ENCODE measurements around the gene MYRFL. TPM values are rescaled to one million over a fixed set of nuclear protein-coding genes. Genes with fewer than 3 reads are reported as not detected.

The MYRFL gene
- total and polyA plus RNA-seq, 2 of the 8 experiments (the other 6 are each of a cell fraction or from before 2014, with no cell fraction given) = 1.1 to 2.0 TPM

DNA sequence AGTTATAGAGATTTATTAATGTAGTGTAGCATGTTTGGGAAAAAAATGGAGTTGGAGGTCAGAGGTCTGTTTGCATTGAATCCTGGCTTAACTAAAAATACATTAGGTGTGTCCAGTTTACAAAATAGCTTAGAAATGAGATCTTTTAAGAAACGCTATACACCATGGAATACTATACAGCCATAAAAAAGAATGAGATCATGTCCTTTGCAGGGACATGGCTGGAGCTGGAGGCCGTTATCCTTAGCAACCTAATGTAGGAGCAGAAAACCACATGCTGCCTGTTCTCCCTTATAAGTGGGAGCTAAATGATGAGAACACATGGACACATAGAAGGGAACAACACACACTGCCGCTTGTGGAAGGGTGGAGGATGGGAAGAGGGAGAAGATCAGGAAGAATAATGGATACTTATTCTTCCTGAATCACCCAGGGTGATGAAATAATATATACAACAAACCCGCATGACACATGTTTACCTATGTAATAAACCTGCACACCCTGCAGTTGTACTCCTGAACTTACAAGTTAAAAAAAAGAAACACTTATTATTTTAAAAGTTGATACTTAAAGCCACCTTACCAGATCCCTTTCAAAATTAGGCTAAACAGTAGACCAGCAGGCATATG, 14.0 kb upstream of the MYRFL start (continued):
- TF ChIP-seq, protein P1, sequence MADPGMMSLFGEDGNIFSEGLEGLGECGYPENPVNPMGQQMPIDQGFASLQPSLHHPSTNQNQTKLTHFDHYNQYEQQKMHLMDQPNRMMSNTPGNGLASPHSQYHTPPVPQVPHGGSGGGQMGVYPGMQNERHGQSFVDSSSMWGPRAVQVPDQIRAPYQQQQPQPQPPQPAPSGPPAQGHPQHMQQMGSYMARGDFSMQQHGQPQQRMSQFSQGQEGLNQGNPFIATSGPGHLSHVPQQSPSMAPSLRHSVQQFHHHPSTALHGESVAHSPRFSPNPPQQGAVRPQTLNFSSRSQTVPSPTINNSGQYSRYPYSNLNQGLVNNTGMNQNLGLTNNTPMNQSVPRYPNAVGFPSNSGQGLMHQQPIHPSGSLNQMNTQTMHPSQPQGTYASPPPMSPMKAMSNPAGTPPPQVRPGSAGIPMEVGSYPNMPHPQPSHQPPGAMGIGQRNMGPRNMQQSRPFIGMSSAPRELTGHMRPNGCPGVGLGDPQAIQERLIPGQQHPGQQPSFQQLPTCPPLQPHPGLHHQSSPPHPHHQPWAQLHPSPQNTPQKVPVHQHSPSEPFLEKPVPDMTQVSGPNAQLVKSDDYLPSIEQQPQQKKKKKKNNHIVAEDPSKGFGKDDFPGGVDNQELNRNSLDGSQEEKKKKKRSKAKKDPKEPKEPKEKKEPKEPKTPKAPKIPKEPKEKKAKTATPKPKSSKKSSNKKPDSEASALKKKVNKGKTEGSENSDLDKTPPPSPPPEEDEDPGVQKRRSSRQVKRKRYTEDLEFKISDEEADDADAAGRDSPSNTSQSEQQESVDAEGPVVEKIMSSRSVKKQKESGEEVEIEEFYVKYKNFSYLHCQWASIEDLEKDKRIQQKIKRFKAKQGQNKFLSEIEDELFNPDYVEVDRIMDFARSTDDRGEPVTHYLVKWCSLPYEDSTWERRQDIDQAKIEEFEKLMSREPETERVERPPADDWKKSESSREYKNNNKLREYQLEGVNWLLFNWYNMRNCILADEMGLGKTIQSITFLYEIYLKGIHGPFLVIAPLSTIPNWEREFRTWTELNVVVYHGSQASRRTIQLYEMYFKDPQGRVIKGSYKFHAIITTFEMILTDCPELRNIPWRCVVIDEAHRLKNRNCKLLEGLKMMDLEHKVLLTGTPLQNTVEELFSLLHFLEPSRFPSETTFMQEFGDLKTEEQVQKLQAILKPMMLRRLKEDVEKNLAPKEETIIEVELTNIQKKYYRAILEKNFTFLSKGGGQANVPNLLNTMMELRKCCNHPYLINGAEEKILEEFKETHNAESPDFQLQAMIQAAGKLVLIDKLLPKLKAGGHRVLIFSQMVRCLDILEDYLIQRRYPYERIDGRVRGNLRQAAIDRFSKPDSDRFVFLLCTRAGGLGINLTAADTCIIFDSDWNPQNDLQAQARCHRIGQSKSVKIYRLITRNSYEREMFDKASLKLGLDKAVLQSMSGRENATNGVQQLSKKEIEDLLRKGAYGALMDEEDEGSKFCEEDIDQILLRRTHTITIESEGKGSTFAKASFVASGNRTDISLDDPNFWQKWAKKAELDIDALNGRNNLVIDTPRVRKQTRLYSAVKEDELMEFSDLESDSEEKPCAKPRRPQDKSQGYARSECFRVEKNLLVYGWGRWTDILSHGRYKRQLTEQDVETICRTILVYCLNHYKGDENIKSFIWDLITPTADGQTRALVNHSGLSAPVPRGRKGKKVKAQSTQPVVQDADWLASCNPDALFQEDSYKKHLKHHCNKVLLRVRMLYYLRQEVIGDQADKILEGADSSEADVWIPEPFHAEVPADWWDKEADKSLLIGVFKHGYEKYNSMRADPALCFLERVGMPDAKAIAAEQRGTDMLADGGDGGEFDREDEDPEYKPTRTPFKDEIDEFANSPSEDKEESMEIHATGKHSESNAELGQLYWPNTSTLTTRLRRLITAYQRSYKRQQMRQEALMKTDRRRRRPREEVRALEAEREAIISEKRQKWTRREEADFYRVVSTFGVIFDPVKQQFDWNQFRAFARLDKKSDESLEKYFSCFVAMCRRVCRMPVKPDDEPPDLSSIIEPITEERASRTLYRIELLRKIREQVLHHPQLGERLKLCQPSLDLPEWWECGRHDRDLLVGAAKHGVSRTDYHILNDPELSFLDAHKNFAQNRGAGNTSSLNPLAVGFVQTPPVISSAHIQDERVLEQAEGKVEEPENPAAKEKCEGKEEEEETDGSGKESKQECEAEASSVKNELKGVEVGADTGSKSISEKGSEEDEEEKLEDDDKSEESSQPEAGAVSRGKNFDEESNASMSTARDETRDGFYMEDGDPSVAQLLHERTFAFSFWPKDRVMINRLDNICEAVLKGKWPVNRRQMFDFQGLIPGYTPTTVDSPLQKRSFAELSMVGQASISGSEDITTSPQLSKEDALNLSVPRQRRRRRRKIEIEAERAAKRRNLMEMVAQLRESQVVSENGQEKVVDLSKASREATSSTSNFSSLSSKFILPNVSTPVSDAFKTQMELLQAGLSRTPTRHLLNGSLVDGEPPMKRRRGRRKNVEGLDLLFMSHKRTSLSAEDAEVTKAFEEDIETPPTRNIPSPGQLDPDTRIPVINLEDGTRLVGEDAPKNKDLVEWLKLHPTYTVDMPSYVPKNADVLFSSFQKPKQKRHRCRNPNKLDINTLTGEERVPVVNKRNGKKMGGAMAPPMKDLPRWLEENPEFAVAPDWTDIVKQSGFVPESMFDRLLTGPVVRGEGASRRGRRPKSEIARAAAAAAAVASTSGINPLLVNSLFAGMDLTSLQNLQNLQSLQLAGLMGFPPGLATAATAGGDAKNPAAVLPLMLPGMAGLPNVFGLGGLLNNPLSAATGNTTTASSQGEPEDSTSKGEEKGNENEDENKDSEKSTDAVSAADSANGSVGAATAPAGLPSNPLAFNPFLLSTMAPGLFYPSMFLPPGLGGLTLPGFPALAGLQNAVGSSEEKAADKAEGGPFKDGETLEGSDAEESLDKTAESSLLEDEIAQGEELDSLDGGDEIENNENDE (IDR thresholded peaks at IDR 0.05; ENCODE audit: insufficient replicate concordance, low read length) = no peak
- TF ChIP-seq KDM1A (IDR thresholded peaks at IDR 0.05; ENCODE audit: borderline replicate concordance, low read length) (no peak), TBP (IDR thresholded peaks at IDR 0.05; ENCODE audit: low read depth, low read length) (no peak), SIN3A (conservative IDR thresholded peaks at IDR 0.05 in 1 of 2, IDR thresholded peaks at IDR 0.05 in 1 of 2; ENCODE audit: low read depth in 1 of 2, low read length in 2 of 2) (no peak), SP1 (IDR thresholded peaks at IDR 0.05; ENCODE audit: low read depth, low read length) (no peak), CBX8 (IDR thresholded peaks at IDR 0.05; ENCODE audit: borderline replicate concordance, low read depth, low read length) (no peak), BCL11A (IDR thresholded peaks at IDR 0.05; ENCODE audit: low read depth in 2 of 2, low read length in 2 of 2) (no peak), KDM5A (IDR thresholded peaks at IDR 0.05; ENCODE audit: low read length) (no peak), SP2 (IDR thresholded peaks at IDR 0.05; ENCODE audit: low read length) (no peak)
- TF ChIP-seq, protein P2, sequence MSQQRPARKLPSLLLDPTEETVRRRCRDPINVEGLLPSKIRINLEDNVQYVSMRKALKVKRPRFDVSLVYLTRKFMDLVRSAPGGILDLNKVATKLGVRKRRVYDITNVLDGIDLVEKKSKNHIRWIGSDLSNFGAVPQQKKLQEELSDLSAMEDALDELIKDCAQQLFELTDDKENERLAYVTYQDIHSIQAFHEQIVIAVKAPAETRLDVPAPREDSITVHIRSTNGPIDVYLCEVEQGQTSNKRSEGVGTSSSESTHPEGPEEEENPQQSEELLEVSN (IDR thresholded peaks at IDR 0.05) = no peak
